Right atrium auricular region (tissue), 2 donors: Measurements from ENCODE around the gene ARNT2. TPM values are rescaled to one million over a fixed set of nuclear protein-coding genes. Genes with fewer than 3 reads are reported as not detected.
"Not testable (repeated sequence)": the region's sequence is repeated elsewhere in the genome, so short reads cannot be mapped to it uniquely, and the experiment has no call there.

Experiments
- DNase-seq: peaks from one replicate; pipeline ENCODE4 v3.0.0-alpha.2; 2019; ENCODE audit warnings: low spot score
- H3K27ac ChIP-seq, 2 donors: fragments of 200-600 bp; sonication (generic); 1 replicate in 1 of 2; 2 replicates in 1 of 2; pipeline ENCODE4 v1.5.1; 2016 to 2019
- H3K27me3 ChIP-seq, 2 donors: fragments of 200-600 bp; sonication (generic); one replicate each; pipeline versions ENCODE4 v1.5.1 to v1.6.0; 2017 to 2019
- H3K36me3 ChIP-seq: fragments of 200-600 bp; sonication (generic); one replicate; pipeline ENCODE4 v1.5.1; 2016
- H3K4me1 ChIP-seq, 2 donors: fragments of 200-600 bp; sonication (generic); one replicate each; pipeline versions ENCODE4 v1.5.1 to v1.6.0; 2017 to 2019
- H3K4me3 ChIP-seq, 2 donors: fragments of 200-600 bp; sonication (generic); 1 replicate in 1 of 2; 2 replicates in 1 of 2; pipeline ENCODE4 v1.5.1; 2017 to 2019; ENCODE audit warnings: mild to moderate bottlenecking in 1 of 2, moderate library complexity in 1 of 2
- H3K9me3 ChIP-seq, 2 donors: fragments of 200-600 bp; sonication (generic); one replicate each; pipeline ENCODE4 v1.5.1; 2019
- CTCF ChIP-seq, 2 donors: fragments of 200-600 bp; sonication (generic); IDR thresholded peaks; one replicate each; pipeline ENCODE4 v1.5.1; 2019; ENCODE audit warnings: antibody characterized with exemption in 2 of 2
- microRNA-seq, 2 donors: library from miRNA; unstranded; fragments of <30 nt; microRNA quantifications; one replicate each; pipeline ENCODE4, GENCODE V29; 2016 to 2017; ENCODE audit warnings: borderline number of aligned reads in 2 of 2, borderline replicate concordance in 1 of 2
- total RNA-seq, 2 donors: library from RNA; depleted of rRNA; stranded (reverse); fragments of >200 nt; gene quantifications; one replicate each; pipeline ENCODE4 v1.1.0, GENCODE V29; 2016

Gene ARNT2
- total RNA-seq, 2 donors from 2014 or later = 4.8 to 8.4 TPM

DNA sequence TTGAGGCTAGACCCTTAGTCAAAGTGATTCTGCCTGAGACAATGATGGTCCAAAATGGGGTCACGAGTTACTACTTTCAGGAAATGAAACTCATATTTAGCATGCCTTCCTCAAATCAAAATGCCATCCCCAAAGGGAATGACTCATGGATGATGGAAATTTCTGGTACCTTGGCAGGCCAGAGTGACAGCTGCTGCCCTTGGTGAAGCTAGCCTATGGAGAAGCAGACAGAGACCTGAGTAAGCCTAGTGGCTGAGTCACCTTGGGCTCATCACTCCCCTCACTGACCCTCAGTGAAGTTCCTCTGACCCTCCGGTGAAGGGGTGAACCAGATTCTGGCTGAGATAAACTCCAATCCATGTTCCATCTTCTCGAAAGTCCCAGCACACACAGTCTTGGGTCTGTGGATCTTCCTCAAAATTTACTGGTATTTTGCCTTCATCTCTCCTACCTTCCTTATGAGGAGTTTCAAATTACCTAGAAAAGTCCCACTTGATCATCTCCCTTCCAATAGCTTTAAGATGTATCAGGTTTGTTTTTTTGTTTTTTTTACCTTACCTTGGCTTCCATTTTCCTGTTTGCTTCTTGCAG is 236.4 kb downstream of the ARNT2 start:
- no peak overlapping the region for H3K27ac ChIP-seq
- no peak overlapping the region for H3K4me3 ChIP-seq
- H3K36me3 ChIP-seq = no peaks in the 10 kb centered on the region
- peaks cover 0 to 6% of the 10 kb centered on the region in 2 donors for H3K9me3 ChIP-seq
- no peak for TF ChIP-seq CTCF (IDR thresholded peaks at IDR 0.05)
- H3K4me1 ChIP-seq = peaks cover 0 to 6% of the 10 kb centered on the region in 2 donors
- no peaks in the 10 kb centered on the region for H3K27me3 ChIP-seq
- no peak for DNase-seq

GRCh38 chr15:80641384-80641783 is 237.2 kb downstream of the ARNT2 start:
- peaks cover 0 to 6% of the 10 kb centered on the region in 2 donors for H3K9me3 ChIP-seq
- no peak overlapping the region for H3K4me3 ChIP-seq
- peaks cover 0 to 6% of the 10 kb centered on the region in 2 donors for H3K4me1 ChIP-seq
- H3K27ac ChIP-seq = no peak overlapping the region
- TF ChIP-seq CTCF (IDR thresholded peaks at IDR 0.05) = no peak
- no peaks in the 10 kb centered on the region for H3K36me3 ChIP-seq
- DNase-seq = no peak
- H3K27me3 ChIP-seq = no peaks in the 10 kb centered on the region

DNA sequence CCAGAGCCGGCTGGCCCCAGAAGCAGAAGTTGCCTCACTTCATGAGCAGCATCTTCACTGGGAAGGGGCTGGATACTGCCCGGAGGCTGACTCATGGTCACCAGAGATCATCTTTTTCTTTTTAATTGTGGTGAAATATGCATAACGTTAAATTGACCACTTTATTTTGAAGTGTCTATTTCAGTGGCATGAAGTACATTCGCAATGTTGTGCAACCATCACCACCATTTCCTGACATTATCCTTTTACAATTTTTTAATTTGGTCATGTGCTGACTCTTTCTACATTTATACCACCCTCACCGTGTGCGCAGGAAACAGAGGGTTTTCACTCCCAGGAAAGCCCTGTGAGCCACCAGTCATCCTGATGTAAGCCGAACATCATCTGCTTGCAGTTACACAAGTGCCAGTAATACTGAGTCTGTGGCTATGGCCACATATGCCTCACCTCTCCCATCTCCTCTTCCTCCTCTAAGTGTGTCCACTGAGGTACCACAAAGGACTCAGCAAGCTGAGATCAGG is 239.3 kb downstream of the ARNT2 start:
- peaks cover 0 to 6% of the 10 kb centered on the region in 2 donors for H3K9me3 ChIP-seq
- H3K4me1 ChIP-seq = no peaks in the 10 kb centered on the region
- no peak overlapping the region for H3K27ac ChIP-seq
- no peak for TF ChIP-seq CTCF (IDR thresholded peaks at IDR 0.05)
- H3K36me3 ChIP-seq = no peaks in the 10 kb centered on the region
- no peaks in the 10 kb centered on the region for H3K27me3 ChIP-seq
- H3K4me3 ChIP-seq = no peak overlapping the region
- DNase-seq = no peak

DNA sequence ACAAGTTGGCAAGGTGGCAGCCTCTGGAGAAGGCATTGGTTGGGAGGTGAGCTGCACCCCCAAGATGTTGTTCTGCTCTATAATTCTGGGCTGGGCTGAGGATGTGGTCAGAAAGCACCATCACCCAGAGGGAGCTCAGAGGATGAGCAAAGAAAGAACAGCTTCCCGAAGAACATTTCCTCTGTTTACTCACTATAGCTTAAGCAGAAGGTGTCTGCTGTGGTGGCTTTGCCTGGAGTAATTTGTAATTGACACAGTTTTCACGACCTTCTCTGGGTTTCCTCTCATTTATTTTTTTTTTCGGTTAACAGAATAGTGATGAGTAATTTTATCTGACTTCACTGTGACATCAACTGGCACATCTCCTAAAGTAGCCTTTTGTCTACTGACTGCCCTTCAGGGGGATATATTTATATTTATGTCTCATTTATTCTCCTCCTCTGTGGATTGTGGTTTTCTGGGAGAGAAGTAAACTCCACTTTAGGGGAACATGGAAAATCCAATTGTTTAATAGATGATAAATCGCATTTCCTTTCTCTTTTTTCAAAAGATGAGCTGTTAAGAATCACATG is 241.4 kb downstream of the ARNT2 start:
- Histone ChIP-seq H3K9me3 (peaks cover 0 to 4% of the 10 kb centered on the region in 2 donors), H3K4me1 (no peaks in the 10 kb centered on the region), H3K4me3 (no peak overlapping the region), H3K27ac (no peak overlapping the region), H3K36me3 (no peaks in the 10 kb centered on the region), H3K27me3 (no peaks in the 10 kb centered on the region)
- TF ChIP-seq CTCF (IDR thresholded peaks at IDR 0.05) = no peak
- no peak for DNase-seq

- not testable (repeated sequence) for H3K4me3 ChIP-seq, H3K36me3 ChIP-seq, H3K27ac ChIP-seq
These were observed 243.2 kb downstream of the ARNT2 start for GRCh38 chr15:80647424-80647823.

More at GRCh38 chr15:80647424-80647823, 243.2 kb downstream of the ARNT2 start:
- H3K4me1 ChIP-seq, DNase-seq, H3K27me3 ChIP-seq: not testable (repeated sequence)
- H3K9me3 ChIP-seq = peaks cover 0 to 15% of the 10 kb centered on the region in 2 donors

Small RNAs within 50 kb of the gene (microRNA-seq; reads per million reads assigned to microRNA genes)
- gene MIR5572 = 0 reads per million in 2 donors

Other genes starting within 250 kb of the ARNT2 start
- gene CTXND1, start 152.2 kb upstream of the ARNT2 start, total RNA-seq = under 1 TPM; 0.22 to 0.59 TPM